ENCODE data around the gene ADAMTS8.

DNA sequence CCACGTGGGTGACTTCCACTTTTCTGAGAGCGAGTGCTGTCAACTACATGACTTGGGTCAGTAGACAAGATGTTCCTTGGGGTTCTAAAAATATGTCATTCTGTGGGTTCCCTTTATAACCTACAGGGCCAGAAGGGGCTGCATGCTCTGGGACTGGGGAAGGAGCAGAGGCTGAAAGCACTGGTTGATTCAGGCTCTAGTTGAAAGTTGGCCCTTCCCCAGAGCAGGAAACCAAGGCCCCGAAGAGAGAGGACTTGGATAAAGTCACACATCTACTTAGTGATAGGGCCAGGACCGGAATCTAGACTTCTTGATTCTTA, 30.0 kb upstream of the ADAMTS8 start:
- TF ChIP-seq, protein P1, sequence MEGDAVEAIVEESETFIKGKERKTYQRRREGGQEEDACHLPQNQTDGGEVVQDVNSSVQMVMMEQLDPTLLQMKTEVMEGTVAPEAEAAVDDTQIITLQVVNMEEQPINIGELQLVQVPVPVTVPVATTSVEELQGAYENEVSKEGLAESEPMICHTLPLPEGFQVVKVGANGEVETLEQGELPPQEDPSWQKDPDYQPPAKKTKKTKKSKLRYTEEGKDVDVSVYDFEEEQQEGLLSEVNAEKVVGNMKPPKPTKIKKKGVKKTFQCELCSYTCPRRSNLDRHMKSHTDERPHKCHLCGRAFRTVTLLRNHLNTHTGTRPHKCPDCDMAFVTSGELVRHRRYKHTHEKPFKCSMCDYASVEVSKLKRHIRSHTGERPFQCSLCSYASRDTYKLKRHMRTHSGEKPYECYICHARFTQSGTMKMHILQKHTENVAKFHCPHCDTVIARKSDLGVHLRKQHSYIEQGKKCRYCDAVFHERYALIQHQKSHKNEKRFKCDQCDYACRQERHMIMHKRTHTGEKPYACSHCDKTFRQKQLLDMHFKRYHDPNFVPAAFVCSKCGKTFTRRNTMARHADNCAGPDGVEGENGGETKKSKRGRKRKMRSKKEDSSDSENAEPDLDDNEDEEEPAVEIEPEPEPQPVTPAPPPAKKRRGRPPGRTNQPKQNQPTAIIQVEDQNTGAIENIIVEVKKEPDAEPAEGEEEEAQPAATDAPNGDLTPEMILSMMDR (IDR thresholded peaks at IDR 0.05): no peak
- no peak for TF ChIP-seq POLR2A (IDR thresholded peaks at IDR 0.05)

All from thyroid gland (tissue), 4 donors.